Stimulated activated CD8-positive, alpha-beta memory T cell treated with anti-CD3 and anti-CD28 coated beads, Interleukin-4, amount 100 ng/mL, for 48 hours (primary cell): Measurements from ENCODE around the gene TUBB4A.

ENCODE experiments used
- DNase-seq: peaks from one replicate; pipeline ENCODE4 v3.0.0-alpha.2; 2020

TUBB4A gene

DNA sequence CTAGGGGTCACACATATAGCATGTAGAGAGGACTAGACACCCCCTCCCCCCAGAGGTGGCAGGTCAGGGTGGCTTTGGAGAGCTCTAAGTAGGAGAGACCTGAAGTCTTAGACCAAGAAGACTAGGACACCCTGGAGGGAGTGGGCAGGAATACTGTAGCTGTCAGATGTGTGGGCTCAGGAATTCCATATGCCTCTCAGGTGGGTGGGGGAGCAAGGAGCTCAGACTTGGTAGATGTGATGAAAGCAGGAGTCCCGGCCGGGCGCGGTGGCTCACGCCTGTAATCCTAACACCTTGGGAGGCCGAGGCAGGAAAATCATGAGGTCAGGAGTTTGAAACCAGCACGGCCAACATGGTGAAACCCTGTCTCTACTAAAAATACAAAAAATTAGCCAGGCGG is 36.4 kb downstream of the TUBB4A start:
- no peak for DNase-seq

DNA sequence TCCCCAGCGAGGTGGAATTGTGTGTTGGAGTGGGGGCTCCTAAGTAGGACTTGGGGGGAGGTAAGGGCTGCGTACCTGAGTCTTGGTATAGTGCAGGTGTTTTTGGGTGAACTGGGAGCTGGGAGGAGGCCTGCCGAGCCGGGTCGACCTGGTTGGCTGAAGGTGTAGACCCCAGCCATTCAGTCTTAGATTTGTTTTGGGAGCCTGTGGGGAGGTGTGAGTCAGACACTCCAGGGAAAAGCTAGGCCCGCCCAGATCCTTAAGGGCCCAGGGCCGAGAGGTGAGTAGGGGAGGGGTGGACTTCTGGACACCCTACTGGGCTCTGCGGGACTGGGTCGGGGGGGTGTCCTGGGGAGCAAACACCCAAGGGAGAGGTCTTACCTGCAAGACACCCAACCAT is 37.1 kb downstream of the TUBB4A start:
- DNase-seq: no peak

DNA sequence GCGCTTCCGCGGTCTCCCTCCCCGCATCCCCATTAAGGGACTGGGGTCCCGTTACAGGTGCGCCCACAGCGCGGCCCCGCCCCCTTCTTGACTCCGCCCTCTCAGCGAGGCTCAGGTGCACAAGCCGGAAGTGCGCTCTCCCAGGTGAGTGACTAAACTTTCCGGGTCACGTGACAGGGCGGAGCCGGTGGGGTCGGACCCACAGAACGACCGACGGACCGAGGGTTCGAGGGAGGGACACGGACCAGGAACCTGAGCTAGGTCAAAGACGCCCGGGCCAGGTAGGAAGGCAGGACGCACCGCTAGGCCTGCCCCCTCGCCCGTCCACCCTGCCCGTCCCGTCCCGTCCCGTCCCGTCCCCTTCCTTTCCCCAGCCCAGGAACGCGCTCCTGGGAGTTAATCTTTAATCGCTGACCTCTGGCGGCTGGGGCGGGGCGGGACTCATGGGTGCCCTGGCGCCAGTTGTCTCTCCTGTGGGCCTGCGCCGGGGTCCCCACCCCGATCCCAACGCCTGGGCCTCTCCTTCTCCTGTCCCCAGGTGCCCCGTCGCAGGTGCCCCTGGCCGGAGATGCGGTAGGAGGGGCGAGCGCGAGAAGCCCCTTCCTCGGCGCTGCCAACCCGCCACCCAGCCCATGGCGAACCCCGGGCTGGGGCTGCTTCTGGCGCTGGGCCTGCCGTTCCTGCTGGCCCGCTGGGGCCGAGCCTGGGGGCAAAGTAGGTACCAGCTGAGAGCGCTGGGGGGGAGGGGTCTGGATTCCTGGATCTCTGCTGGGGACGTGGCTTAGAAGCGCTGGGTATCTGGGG is 37.8 kb downstream of the TUBB4A start, which contains the start of gene CRB3:
TSS of gene CRB3 (plus strand) at position 202 of the 804 bp plus-strand sequence. CDS start at position 633, 431 bp downstream.
- DNase-seq: peak; percentile 50

DNA sequence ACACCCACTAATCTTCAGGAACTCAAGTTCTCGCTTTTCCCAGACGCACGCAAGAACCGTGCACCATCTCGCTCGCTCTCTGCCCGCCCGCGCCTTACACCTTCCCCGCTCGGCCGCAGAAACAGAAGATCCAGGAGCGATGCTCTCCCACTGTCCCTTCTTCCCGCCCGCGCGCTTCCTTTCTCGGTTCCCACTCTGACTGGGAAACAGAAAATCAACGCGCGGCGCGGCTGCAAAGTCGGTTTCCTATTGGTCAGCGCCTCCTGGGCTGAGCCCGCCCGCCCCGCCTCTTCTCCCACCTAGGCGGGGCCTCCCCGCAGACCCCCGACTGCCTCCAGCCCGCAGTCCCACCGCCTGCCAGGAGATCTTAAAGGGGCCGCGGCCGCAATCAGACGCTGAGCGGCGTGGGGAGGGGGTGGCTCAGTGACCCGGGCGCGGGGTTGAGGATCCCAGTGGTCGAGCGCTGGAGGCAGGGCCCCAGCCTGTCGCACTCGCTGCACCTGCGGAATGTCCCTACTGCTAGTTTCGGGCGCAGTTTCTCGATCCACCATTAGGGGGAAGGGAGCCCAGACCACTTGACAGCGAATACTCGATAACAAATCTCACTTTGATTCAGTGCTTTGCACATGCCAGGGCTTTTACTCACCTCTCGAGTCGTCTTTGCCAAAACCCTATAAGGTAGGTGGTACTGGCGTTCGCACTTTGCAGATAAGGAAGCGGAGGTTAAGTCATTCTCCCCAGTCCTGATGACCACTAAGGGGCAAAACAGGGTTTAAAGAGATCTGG is 41.8 kb downstream of the TUBB4A start:
- DNase-seq: peak; percentile 98

DNA sequence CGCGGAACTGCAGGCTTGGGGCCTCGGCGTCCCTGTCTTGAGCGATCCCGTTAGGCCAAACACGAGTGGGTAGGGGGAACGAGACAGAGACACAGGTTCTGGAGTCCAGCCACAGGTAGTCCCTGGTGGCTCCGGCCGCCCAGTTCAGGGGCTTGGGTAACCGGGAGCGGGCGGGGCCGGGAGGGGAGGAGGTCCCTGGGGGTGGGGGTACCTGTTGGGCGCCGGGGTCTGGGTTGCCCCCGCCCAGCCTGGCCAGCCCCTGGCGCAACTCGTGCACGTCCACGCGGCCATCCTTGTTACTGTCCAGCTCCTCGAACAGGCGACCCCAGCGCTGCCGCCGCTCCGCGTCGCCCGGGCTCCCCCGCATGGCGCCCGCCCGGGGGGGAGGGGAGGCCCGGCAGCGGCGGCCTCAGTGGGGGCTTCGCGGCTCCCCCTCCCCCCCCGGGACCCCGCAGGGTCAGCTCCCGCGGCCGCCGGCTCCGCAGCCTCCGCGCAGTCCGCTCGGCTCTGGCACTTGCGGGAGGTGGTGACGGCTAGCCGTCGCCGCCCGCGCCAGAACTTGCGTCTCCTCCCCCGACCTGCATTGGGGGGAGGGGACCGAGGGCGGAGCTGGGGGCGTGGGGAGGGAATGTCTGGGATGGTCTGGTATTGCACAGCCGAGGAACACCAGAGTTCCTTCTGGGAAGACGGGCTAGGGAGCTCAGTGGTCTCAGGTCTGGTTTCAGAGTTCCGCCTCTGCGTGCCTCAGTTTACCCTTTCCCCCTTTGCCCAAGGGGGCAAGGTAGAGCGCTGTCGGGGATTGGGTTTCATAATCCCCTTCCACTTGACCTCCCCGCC is 42.6 kb downstream of the TUBB4A start, which contains the start of gene SLC25A23:
TSS of gene SLC25A23 (minus strand) at position 531 of the 837 bp plus-strand sequence. CDS start at position 367, 164 bp downstream.
- peak; percentile 76 for DNase-seq

DNA sequence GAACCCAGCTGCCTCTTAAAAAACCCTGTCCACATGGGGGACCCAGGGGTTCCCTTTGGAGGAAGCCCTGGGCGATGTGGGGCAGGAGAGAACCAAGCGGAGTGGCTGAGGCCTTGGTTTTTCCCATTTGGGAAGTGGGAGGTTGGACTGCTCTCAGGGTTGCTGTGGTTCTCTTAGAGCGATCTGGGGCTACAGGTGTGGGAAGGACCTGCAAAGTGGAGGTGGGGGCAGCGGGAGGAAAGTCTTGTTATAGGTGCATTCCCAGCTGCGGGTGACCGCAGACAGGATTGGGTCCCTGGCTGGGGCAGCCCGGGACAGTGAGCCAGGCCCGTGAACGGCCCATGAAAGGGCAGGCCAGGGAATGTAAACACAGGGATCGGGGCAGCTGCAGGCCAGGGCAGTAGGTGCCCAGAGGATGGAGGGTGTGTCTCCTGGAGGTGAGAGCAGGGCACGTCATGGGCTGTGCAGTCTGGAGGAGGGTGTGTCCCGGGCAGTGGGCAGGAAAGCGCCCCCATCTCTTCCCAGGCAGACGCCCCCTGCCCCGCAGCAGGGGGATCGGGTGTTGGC is 43.3 kb downstream of the TUBB4A start:
- DNase-seq: no peak

DNA sequence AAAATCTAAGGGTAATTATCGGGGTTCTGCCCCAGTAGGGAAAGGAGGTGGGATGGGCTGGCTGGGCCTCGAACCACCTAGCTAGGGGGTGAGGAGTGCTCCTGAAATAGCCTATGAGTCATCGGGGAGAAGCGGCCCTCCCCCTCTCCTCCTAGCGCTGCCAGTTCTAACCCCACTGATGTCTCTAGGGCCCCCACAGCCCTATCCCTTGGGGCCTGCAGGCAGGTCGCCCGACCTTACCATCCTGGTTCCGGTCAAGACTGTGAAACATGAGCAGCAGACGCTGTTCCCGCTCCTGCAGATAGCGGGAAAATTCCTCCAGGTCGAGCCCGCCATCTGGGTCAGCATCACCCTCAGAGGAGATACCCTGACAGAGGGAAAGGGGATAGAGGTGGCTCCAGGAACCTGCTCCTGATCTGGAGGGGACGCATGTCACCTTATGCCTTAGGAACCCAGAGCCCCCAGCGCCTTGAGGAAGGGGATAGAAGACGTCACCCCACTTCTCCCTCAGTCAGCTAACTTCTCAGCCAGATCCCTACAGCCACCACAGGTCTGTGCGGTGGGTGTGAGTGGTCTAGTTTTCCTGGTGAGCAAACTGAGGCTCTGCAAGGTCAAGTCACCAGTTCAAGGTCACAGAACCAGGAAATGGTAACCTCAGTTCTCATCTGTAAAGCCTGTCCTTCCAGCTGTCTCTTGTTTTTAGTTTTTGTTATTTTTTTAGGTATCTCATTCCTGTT is 44.0 kb downstream of the TUBB4A start:
- DNase-seq: no peak

DNA sequence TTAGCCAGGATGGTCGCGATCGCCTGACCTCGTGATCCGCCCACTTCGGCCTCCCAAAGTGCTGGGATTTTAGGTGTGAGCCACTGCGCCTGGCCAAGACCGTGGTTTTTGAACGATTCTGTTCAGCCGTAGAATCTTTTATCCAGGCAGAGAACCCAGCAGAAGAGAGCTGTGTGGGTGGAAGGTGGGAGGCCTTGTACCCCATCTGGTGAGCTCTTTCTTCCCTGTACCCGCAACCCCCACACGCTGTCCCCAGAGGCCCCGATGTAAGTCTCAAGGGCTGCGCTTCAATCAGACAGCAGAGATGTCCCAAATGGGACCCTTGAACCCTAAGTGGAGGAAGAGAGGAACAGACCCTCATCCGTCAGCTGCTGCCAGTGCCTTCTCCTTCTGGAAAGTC is 46.2 kb downstream of the TUBB4A start:
- DNase-seq: no peak

DNA sequence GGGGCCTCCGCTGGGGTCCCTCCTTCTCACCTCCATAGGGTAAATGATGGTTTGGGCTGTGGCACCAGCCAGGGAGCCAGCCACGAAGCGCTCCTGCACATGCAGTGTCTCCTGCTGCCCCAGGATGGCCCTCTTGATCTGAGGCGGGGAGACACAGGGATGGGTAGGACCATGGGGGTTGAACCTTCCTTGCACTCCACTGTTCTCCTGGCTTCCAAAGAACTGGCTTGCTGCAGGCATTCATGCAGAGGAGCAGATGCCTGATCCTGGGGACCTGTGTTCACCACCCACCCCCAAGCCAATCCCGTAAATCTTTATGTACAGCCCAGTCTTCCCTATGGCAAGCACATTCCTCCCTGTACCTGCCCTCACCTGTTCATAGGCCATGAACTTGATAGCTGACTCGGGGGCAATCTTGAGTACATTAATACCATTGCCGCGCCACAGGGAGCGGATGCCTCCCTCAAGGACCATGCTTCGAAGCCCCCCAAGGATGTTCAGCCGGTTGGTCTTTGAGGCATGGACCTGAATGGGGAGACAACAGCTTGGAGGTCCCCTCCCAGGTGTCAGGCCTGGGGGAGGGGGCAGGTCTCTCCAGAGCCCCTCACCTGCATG is 48.1 kb downstream of the TUBB4A start:
- DNase-seq: no peak

DNA sequence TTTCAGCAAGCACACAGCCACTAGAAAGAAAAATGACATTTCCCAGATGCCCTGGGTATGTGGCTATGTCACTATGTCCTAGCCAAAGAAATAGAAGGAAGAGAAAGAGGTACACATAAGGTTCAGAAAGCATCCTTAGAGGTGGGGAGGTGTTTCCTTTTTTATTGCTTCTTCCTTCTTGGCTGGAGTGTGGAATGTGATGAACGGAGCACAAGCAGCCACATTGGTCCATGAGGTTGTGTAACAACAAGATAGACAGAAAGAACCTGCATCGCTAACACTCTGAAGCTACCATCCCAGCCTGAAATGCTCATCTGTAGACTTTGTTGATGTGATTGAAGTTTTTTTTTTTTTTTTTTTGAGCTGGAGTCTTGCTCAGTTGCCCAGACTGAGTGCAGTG is 49.2 kb downstream of the TUBB4A start:
- no peak for DNase-seq

DNA sequence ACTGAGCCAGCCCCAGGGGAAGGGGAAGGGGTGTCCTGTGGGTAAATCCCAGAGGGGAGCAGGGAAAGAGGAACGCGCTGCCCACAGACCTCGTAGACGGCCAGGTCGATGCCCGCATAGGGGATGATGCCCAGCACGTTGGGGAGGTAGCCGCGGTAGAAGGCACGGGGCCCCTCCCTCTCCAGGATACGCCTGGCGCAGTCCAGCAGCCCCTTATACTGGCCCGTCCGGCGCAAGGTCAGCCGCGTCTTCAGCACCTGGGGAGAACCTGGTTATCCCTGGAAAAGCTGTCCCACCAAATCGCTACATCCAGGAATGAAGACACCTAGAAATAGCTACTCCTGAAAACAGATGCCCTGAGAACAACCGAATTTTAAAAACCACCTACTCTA is 49.9 kb downstream of the TUBB4A start:
- DNase-seq: no peak

DNA sequence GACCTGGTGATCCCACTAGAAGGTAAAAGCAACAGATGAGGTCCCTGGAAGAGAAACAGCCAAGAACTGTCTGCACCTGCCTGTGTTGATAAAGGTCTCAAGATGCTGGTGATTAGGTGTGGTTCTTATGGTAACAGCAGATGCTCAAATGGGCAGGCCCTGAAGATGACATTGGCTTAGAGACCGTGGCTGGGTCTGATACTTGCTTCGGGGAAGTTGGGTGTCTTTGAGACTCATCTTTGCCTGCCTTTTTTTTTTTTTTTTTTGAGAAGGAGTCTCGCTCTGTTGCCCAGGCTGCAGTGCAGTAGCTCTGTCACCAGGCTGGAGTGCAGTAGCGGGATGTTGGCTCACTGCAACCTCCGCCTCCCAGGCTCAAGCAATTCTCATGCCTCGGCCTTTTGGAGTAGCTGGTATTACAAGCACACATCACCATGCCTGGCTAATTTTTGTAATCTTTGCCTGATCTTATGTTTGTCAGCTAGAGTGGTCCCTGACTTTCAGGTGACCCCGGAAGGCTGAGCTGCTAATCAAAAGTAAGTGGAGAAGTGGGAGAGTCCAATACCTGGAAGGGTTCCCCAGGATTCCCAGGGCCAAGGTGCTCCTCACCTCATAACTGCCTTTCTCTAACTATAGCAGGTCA is 50.4 kb downstream of the TUBB4A start:
- no peak for DNase-seq

DNA sequence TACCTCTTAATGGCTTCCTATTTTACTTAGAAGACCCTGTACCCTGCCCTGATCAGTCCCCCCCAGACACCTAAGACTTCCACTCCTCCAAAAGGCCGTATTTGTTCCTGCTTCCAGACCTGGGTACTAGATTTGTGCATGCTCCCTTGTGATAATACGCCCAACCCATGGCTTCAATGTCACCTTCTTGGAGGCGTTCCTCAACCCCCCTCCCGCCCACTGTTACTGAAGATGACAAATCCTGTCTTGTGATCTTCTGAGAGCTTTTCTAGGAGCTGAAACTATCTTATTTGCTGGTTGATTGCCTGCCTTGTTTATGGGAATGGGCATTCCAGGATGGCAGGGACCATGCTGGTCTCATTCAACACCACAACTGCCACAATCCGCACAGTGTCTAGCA is 51.9 kb downstream of the TUBB4A start:
- DNase-seq: no peak

DNA sequence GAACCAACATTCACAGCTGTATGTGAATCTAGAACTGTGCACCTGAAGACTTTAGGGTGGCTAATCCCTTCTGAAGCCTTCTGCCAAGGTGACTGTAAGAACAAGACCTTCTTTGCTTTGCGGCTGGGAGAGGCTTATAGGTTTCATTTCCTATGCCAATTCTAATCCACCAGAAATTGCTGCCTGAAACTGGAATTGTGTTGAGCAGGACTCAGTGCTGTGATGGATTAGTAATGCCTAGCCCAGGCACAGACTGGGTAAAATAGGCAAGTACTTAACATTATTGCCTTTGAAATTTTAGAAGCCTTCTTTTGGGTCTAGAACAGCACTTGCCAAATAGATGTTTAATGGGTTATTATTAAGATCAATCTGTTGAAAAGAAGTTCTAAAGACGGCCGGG is 54.1 kb downstream of the TUBB4A start:
- no peak for DNase-seq

DNA sequence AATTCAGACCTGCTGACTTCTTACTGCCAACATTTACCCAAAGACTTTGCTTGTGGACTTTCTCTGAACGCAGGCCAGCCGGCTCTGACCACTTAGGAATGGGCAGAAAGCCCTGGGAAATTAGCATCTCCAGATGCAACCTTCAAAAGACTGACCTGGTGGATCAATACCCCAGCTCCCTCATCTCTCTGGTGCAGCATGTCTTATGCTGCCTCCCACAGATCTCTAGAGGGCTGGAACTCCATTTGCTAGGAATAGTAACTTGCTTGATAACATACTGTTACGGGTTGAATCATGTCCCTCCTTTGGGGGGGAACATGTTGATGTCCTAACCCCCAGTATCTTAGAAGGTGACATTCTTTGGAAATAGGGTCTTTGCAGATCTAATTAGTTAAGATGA is 55.7 kb downstream of the TUBB4A start:
- DNase-seq: no peak
